ENCODE measurements around the gene PNPLA7. TPM values are rescaled to one million over a fixed set of nuclear protein-coding genes. Genes with fewer than 3 reads are reported as not detected.

The PNPLA7 gene
- total and polyA plus RNA-seq, 9 donors: 2.2 to 29.3 (median 13.0) TPM

GRCh38 chr9:137416563-137417151, 133.5 kb downstream of the PNPLA7 start:
- peak in 1 of 5 donors; percentile 41 for DNase-seq
- no peak overlapping the region for H3K4me3 ChIP-seq
- 86 to 93% (median 87%) methylated on average over 45 of the region's 45 CpGs for WGBS, 3 donors
- no peak overlapping the region for H3K27ac ChIP-seq
- no peaks in the 10 kb centered on the region for H3K27me3 ChIP-seq
- no peaks in the 10 kb centered on the region for H3K9me3 ChIP-seq
- TF ChIP-seq CTCF (IDR thresholded peaks at IDR 0.05) (no peak), POLR2A (IDR thresholded peaks at IDR 0.05) (no peak), EP300 (IDR thresholded peaks at IDR 0.05) (no peak)
- peaks cover 12% of the 10 kb centered on the region for H3K4me1 ChIP-seq (ENCODE audit: insufficient read depth)
- intact Hi-C loops (cut with DNase I): no loop called here
- H3K36me3 ChIP-seq: no peaks in the 10 kb centered on the region

- Histone ChIP-seq H3K4me3 (no peak overlapping the region), H3K9me3 (no peaks in the 10 kb centered on the region), H3K36me3 (no peaks in the 10 kb centered on the region), H3K4me1 (ENCODE audit: insufficient read depth) (peaks cover 14% of the 10 kb centered on the region), H3K27me3 (no peaks in the 10 kb centered on the region), H3K27ac (no peak overlapping the region)
- intact Hi-C loops (cut with DNase I): no loop called here
- no peak for DNase-seq
- TF ChIP-seq POLR2A (IDR thresholded peaks at IDR 0.05): no peak
- TF ChIP-seq EP300 (IDR thresholded peaks at IDR 0.05): no peak
- no peak for TF ChIP-seq CTCF (IDR thresholded peaks at IDR 0.05)
- WGBS, 3 donors: 93 to 96% (median 96%) methylated on average over 23 of the region's 23 CpGs
Measured at GRCh38 chr9:137416006-137416562, 134.1 kb downstream of the PNPLA7 start.

- Histone ChIP-seq H3K4me1 (ENCODE audit: insufficient read depth) (peaks cover 14% of the 10 kb centered on the region), H3K36me3 (no peaks in the 10 kb centered on the region), H3K4me3 (no peak overlapping the region), H3K27me3 (no peaks in the 10 kb centered on the region), H3K27ac (no peak overlapping the region), H3K9me3 (no peaks in the 10 kb centered on the region)
- WGBS, 3 donors: 85 to 98% (median 85%) methylated on average over 5 of the region's 5 CpGs
- no peak for TF ChIP-seq POLR2A (IDR thresholded peaks at IDR 0.05)
- no peak for TF ChIP-seq EP300 (IDR thresholded peaks at IDR 0.05)
- TF ChIP-seq CTCF (IDR thresholded peaks at IDR 0.05): no peak
- no peak for DNase-seq
- intact Hi-C loops (cut with DNase I): no loop called here
Measured at GRCh38 chr9:137415451-137415850, 134.8 kb downstream of the PNPLA7 start.

- H3K4me1 ChIP-seq (ENCODE audit: insufficient read depth): peaks cover 18% of the 10 kb centered on the region
- H3K4me3 ChIP-seq: no peak overlapping the region
- no peaks in the 10 kb centered on the region for H3K36me3 ChIP-seq
- intact Hi-C loops (cut with DNase I): no loop called here
- TF ChIP-seq POLR2A (IDR thresholded peaks at IDR 0.05) (no peak), CTCF (IDR thresholded peaks at IDR 0.05) (no peak), EP300 (IDR thresholded peaks at IDR 0.05) (no peak)
- WGBS, 3 donors: 57 to 63% (median 59%) methylated on average over 10 of the region's 10 CpGs
- H3K9me3 ChIP-seq: no peaks in the 10 kb centered on the region
- DNase-seq: peak in 1 of 5 donors; percentile 38
- no peaks in the 10 kb centered on the region for H3K27me3 ChIP-seq
- no peak overlapping the region for H3K27ac ChIP-seq
Measured at GRCh38 chr9:137412431-137412830, 137.8 kb downstream of the PNPLA7 start.
